Adrenal gland (tissue), 5 donors: Measurements from ENCODE around the gene ARHGEF10L.

Experiments
- CTCF ChIP-seq, 6 experiments: fragments of 450-650 bp in 4 of 6; fragments of 200-600 bp in 2 of 6; sonication (generic) in 1 of 6; IDR thresholded peaks; 1 replicate in 5 of 6; 2 replicates in 1 of 6; pipeline versions ENCODE4 v1.5.1 to v1.8.0; 2016 to 2021; ENCODE audit warnings: antibody characterized with exemption in 6 of 6, mild to moderate bottlenecking in 2 of 6, moderate library complexity in 1 of 6
- POLR2A ChIP-seq, 2 donors: fragments of 450-650 bp; IDR thresholded peaks; one replicate each; pipeline ENCODE4 v1.6.1; 2017; ENCODE audit warnings: antibody characterized with exemption in 2 of 2, mild to moderate bottlenecking in 2 of 2, moderate library complexity in 1 of 2
- donor health status: DM: no; HTN: no; CAD: no.

DNA sequence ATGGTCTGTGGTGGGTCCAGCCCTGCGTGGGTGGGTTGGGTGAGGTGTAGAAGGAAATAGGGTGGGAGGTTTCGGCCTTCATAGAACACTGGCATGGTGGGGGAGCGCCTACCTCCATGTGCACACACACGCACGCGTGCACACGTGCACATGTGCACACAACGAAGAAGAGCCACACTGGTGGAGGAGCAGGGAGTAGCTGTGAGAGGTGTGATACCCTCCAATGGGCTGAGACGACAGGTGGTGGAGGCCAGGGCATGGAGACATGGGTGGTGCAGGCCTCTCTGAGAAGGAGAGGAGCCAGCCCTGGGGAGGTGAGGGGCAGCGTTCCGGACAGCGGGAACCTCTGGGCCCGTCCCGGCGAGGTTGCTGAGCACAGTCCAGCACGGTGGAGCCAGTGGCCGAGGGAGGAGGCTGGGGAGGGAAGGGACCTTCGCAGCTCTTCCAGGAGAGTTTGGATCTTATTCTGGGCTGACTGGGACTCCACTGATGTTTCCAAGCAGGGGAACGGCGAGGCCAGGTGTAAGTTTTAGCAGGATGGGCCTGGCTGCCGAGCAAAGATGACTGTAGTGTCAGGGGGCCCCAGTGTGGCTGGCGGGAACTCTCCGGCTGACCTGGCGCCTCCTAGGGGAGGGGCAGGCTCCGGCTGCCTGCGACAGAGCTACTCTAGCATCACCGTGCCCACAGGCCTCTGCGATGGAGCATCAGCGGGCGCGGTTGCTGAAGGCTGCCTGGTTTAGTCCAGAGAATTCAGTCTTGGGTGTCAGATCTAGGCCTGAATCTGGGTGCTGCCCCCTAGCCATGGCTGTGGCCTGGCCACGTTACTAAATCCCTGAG lies 107.2 kb downstream of the ARHGEF10L start:
- TF ChIP-seq POLR2A (IDR thresholded peaks at IDR 0.05) (no peak), CTCF (IDR thresholded peaks at IDR 0.05) (no peak)
